ENCODE data around the gene NUP214.

DNA sequence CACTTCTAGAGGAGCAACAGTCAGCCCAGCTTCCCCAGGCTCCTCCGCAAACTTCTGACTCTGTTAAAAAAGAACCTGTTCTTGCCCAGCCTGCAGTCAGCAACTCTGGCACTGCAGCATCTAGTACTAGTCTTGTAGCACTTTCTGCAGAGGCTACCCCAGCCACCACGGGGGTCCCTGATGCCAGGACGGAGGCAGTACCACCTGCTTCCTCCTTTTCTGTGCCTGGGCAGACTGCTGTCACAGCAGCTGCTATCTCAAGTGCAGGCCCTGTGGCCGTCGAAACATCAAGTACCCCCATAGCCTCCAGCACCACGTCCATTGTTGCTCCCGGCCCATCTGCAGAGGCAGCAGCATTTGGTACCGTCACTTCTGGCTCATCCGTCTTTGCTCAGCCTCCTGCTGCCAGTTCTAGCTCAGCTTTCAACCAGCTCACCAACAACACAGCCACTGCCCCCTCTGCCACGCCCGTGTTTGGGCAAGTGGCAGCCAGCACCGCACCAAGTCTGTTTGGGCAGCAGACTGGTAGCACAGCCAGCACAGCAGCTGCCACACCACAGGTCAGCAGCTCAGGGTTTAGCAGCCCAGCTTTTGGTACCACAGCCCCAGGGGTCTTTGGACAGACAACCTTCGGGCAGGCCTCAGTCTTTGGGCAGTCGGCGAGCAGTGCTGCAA is 72.8 kb downstream of the NUP214 start:
- no peak for TF ChIP-seq EZH2phosphoT487 (IDR thresholded peaks at IDR 0.05; ENCODE audit: borderline replicate concordance, low read depth, low read length)
- TF ChIP-seq, protein P1, sequence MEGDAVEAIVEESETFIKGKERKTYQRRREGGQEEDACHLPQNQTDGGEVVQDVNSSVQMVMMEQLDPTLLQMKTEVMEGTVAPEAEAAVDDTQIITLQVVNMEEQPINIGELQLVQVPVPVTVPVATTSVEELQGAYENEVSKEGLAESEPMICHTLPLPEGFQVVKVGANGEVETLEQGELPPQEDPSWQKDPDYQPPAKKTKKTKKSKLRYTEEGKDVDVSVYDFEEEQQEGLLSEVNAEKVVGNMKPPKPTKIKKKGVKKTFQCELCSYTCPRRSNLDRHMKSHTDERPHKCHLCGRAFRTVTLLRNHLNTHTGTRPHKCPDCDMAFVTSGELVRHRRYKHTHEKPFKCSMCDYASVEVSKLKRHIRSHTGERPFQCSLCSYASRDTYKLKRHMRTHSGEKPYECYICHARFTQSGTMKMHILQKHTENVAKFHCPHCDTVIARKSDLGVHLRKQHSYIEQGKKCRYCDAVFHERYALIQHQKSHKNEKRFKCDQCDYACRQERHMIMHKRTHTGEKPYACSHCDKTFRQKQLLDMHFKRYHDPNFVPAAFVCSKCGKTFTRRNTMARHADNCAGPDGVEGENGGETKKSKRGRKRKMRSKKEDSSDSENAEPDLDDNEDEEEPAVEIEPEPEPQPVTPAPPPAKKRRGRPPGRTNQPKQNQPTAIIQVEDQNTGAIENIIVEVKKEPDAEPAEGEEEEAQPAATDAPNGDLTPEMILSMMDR (conservative IDR thresholded peaks at IDR 0.05; ENCODE audit: low read length): no peak

All from OCI-LY7 (cell line).